Stimulated activated naive CD8-positive, alpha-beta T cell treated with anti-CD3 and anti-CD28 coated beads, Interleukin-15, Interleukin-2, amounts not matched to agents 100 U/mL and 50 U/mL, for 24 hours (primary cell): ENCODE results near the gene LINS1.

Experiments used
- ATAC-seq: fragments of 150-1000 bp; cut with Tn5 transposase; one replicate; pipeline ENCODE4 v1.10.0; 2021
- DNase-seq: peaks from one replicate; pipeline ENCODE4 v3.0.0; 2021

LINS1 gene, protein sequence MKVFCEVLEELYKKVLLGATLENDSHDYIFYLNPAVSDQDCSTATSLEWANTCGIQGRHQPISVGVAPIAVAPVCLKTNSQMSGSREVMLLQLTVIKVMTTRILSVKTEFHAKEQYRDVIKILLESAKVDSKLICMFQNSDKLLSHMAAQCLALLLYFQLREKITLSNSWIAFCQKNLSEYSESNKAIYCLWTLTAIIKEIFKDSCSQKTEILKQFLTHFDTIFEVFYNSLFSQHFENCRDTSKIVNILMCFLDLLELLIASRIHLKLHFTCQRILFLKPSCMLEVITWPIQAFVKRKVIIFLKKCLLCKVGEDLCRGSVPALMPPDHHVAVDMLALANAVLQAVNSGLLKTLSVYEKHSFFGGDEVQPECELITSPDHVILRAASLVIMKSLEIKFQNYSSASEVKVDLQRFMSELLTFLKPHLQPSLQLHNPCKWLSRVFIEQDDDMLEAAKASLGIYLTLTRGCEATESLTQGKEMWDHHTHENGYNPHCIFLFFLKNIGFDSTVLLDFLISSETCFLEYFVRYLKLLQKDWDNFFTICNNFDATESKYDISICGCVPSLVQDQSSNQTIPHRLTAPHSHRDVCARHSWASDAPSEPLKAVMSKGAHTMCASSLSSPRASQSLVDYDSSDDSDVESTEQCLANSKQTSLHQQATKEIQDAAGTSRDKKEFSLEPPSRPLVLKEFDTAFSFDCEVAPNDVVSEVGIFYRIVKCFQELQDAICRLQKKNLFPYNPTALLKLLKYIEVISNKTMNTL

GRCh38 chr15:100602064-100602822, at the start of gene LINS1, which contains the start of gene ASB7:
LINS1 (minus strand) TSS chr15:100602184; CDS start chr15:100580842, 21,342 bp downstream.
ASB7 (plus strand) TSS chr15:100602589; CDS start chr15:100612217, 9,628 bp downstream.
- ATAC-seq (peak; percentile 93), DNase-seq (peak; percentile 99)

DNA sequence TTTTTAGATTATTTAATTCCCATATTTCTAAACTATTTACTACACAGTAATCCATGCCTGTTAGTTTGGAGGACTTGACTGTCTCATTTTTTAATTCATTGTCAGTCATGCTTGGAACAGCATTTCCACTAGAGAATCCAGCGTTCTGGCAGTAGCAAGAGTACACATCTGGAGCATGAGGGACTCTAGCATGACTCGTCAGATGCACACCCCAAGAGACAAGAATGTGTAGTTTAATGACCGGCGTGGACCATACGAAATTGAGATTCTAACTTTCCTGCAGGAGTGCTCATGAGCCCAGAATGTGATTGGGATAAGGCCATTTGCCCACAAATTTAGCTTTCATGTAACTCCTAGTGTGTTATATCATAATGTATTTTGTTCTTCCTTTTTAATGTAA, 49.3 kb upstream of the LINS1 start:
- DNase-seq (no peak), ATAC-seq (no peak)

DNA sequence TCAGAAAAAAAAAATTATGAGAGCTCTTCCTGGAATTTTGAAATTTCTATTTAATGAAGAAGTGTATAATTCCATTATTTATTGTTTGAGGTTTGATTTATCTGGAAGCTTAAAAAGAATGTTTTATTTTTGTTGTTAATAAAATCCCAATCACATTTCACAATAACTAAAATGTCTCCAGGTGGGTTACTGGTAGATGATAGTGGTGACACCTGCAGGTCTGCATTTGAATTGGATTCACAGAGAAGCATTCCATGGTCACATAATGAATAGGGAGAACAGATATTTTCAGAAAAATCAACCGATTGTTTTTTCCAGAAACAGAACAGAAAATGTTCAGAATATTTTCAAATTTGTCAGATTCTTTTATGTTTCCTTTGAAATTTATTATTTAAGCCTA, 48.7 kb upstream of the LINS1 start:
- ATAC-seq (no peak), DNase-seq (no peak)

DNA sequence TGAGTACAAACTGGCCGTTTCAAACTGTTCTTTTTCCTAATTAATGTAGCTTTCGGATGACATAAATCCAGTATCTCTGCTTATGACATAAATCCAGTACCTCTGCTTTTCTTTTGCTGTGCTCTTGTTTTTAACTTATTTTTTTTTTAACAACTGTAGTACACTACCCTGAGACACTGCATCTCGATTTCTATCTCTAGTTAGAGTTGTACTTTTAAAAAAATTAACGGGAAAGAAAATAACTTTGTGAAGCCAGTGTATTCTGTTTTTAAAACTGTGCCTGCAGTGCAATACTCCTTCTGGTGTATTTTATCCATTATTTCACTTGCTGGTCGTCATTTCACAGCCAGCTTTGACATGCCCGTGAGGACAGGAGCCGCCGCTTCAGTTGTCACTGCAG, 47.0 kb upstream of the LINS1 start:
- DNase-seq = no peak
- ATAC-seq = no peak

DNA sequence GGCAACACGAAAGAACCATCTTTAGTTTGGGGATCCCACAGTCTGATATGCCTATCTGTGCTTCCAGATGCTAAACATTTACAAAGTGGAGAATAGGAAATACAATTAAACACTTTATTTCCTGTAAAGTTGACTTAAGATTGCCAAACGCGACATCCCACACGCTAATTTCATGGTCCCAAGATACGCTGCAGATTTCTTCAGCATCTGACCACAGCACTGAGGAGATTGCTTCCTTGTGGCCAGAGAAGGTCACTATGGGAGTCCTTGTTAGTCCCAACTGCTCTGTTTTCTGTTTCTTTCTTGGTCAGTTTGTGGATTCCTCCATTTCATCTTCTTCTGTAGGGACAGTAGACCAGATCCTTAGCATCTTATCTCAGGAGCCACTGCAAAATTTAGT, 43.7 kb upstream of the LINS1 start:
- ATAC-seq = no peak
- no peak for DNase-seq

GRCh38 chr15:100642950-100643338, 41.0 kb upstream of the LINS1 start:
- no peak for ATAC-seq
- no peak for DNase-seq

DNA sequence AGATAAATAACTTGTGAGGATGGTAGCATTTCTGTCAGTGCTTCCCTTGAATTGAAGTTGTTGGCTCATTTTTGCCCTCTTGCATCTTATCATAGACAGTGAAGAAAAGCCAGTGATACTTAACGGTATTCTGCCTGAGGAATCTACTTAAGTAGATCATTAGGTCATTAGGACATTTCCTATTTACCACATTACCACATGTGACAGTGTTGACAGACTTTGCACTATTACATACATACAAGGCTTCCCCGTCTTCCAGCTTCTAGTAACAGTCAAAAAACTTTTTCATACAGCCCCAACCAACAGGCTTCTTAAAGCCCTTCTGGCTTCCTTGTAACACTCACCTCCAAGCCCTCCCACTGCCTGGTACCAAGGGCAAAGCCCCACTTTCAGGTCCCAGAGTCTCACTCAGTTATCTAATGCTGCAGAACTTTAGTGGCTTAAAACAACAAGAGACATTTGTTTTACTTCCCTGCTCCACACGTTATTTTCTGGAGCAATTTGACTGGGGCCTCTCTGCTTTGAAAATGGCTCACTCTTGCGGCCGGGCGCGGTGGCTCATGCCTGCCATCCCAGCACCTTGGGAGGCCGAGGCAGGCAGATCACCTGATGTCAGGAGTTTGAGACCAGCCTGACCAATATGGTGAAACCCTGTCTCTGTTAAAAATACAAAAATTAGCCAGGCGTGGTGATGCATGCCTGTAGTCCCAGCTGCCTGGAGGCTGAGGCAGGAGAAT, 40.4 kb upstream of the LINS1 start:
- DNase-seq (no peak), ATAC-seq (no peak)

DNA sequence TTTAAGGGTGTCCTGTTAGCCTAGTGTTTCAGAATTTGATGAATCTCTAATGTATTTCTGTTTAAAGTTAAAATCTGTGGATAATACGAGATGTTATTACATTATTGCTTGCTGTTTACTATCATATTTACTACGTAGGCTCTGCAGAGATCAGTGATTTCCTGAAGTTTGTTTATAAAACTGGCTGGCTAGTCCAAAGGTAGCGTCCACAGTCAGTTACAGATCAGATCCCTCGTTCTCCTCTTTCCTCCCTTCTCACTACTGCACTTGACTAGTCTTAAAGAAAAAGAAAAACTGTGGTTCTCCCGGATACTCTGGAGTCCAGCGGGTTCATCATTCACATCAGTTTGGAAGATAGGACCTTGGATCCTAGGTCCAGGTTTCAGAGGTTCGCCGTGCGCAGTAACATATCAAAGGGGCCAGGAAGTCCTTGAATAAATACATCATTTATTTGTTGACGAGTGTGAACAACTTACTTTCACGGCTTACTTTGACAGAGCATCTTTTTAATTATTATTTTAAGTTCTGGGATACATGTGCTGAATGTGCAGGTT, 36.3 kb upstream of the LINS1 start:
- DNase-seq = no peak
- no peak for ATAC-seq

GRCh38 chr15:100635406-100636071, 33.6 kb upstream of the LINS1 start:
- DNase-seq = no peak
- ATAC-seq = no peak

GRCh38 chr15:100633763-100634075, 31.7 kb upstream of the LINS1 start:
- no peak for ATAC-seq
- no peak for DNase-seq

GRCh38 chr15:100631831-100632230, 29.8 kb upstream of the LINS1 start:
- ATAC-seq (no peak), DNase-seq (no peak)

DNA sequence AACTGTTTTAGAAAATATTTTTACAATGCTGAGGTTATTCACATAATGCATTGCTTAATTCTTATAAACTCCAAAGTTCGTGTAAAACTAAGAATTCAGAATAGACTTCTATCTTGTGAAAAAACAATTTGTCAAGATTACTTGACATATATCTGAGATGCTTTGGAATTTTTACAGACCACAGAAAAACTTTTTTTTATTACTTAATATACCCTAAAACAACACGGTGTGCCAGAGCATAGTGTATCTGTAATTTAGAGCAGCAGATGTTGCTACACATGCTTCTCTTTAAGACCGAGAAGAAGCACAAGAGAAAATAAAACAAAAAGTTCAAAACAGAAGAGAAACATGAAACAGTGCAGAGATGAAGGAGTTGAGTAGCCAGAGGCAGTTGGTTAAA, 26.8 kb upstream of the LINS1 start:
- DNase-seq (no peak), ATAC-seq (no peak)

DNA sequence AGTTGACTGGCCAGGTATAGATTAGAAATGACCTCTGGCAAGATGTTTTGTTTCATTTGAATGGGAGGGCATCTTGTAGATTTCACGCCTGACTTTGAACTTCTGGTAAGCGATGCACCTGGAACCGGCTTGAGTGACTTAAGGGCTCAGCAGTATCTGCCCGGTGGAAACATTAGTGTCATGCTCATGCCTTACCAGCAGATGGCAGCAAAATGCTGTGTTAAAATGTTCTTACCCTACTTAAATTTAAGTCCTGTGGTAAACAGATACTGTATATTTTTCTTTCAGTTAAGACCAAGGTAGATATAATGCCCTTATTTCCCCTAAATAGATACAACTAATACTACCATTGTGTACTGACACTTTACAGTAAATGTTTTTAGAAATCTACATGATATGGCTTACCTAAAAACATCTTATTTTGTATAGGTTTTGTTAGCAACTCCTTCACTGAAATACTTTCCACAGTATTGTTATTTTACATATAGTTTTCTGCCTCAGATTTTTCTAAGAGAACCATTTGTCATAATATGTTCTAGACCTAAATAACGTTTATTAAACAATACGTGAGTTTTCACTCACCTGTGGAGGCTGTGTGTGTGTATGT, 25.9 kb upstream of the LINS1 start:
- DNase-seq = peak; percentile 54
- ATAC-seq = peak; percentile 57

DNA sequence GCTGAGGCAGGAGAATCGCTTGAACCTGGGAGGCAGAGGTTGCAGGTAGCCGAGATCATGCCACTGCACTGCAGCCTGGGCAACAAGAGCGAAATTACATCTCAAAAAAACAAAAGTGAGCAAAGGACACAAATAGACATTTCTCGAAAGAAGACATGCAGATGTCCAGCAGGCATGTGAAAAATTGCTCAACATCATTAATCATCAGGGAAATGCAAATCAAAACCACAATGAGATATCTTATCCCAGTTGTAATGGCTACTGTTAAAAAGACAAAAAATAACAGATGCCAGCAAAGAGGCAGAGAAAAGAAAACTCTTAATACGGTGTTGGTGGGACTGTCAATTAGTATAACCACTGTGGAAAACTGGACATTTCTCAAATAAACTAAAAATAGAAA, 21.3 kb upstream of the LINS1 start:
- ATAC-seq = no peak
- DNase-seq = no peak

- DNase-seq (no peak), ATAC-seq (no peak)
Observed at GRCh38 chr15:100616700-100617099, 14.7 kb upstream of the LINS1 start.

DNA sequence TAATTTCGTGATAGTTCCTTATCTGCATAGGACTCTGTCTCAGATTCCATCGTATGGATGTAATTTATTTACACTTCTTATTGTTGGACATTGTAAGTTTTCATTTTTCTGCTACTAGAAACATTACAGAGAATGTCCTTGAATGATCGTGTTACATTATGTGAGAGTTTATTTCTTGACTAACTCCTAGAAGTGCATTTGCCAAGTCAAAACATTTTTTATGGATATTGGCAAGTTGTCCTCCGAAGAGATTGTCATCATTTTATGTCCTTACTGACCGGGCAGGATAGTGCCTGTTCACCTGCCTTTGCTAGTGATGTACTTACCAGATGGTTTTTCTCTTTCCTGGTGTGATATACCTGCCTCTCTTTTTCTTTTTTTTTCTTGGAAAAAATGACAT, 13.8 kb upstream of the LINS1 start:
- ATAC-seq (no peak), DNase-seq (no peak)

DNA sequence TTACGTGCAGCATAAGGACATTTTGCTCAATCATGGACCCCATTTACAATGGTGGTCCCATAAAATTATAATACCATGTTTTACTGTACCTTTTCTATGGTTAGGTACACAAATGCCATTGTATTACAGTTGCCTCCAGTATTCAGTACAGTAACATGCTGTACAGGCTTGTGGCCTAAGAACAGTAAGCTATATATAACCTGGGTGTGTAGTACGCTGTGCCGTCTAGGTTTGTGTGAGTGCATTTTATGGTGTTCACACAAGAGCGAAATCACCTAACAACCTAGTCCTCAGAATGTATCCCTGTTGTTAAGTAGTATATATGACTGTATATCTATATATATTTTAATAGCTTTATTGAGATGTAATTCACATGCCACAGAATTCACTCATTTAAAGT, 12.9 kb upstream of the LINS1 start:
- ATAC-seq (no peak), DNase-seq (no peak)

- no peak for ATAC-seq
- DNase-seq = no peak
Observed at GRCh38 chr15:100614336-100614735, 12.4 kb upstream of the LINS1 start.

GRCh38 chr15:100613208-100613607, 11.2 kb upstream of the LINS1 start:
- DNase-seq (no peak), ATAC-seq (no peak)

DNA sequence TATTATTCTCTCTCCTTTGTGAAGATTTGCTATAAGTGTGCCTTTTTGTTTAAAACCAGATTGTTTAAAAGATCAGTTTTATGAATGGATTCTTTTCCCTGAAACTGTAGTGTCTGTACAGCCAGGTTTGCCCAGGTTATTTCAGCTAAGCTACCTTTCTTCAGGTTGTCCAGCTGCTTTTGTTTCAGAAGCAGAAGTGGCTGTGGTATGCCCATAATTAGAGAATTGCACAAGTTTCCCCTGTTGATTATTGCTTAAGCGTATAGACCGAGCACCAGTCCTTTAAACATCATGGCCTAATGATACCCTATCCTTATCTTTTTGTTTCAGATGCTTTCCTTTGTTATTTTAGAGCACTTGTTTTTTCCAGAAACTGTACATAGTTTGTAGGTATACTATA, 10.6 kb upstream of the LINS1 start:
- ATAC-seq (no peak), DNase-seq (no peak)

DNA sequence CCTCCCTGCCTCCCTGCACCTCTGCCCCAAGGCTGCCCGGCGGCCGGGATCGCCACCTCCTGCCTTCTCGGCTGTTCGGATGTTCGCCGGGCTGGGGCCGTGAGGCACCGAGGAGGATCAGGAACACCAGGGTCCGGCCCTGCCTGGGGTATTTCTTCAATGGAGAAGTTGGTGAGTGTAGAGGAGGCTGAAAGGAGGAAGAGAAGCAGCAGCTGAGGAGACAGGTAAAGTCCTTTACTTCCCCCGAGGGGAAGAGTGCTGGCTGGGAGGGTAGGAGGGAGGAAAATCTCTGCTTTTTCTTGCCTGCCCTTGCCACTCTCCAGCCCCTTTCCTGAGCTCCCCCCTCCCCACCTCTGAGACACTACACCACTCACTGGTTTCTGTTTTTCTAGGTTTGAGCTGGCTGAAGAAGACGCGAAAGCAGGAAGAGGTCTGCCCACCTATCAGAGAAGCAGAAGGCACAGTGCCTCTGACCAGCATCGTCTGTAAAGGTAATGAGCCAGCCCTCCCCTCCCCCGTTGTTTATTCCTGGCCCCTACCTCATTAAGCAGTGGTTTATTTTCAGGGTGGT, 924 bp upstream of the LINS1 start:
- ATAC-seq (peak; percentile 42), DNase-seq (peak; percentile 42)
